ENCODE results near the gene METTL25. TPM values are rescaled to one million over a fixed set of nuclear protein-coding genes. Genes with fewer than 3 reads are reported as not detected.

The METTL25 gene
- total and polyA plus RNA-seq, 2 of the 8 experiments (the other 6 are each of a cell fraction or from before 2014, with no cell fraction given), result 2.4 to 8.3 TPM

- Histone ChIP-seq H3K14ac (ENCODE audit: insufficient read length) (no peak overlapping the region), H4K8ac (ENCODE audit: extremely low read depth, insufficient read depth, low read length) (no peak overlapping the region), H3K27me3 (replicated peaks in 1 of 4; ENCODE audit: control insufficient read depth in 3 of 4, extremely low read depth in 1 of 4, insufficient read depth in 3 of 4, low read length in 3 of 4) (no peaks in the 10 kb centered on the region), H3K9me3 (ENCODE audit: insufficient read depth in 2 of 2, low read depth in 1 of 2, low read length in 1 of 2) (no peaks in the 10 kb centered on the region), H2BK12ac (ENCODE audit: low read depth, low read length) (no peak overlapping the region), H3K4me1 (replicated peaks in 1 of 4; ENCODE audit: control insufficient read depth in 3 of 4, insufficient read depth in 4 of 4, low read length in 3 of 4) (no peaks in the 10 kb centered on the region), H3K4me3 (ENCODE audit: extremely low read depth in 1 of 4, insufficient read depth in 2 of 4, low read depth in 3 of 4, low read length in 4 of 4) (no peak overlapping the region), H3K4me2 (ENCODE audit: insufficient read depth in 1 of 2, low read depth in 2 of 2, low read length in 2 of 2) (no peak overlapping the region), H3K4ac (replicated peaks; ENCODE audit: insufficient read length, low read depth, low read length) (no peak overlapping the region), H2AFZ (ENCODE audit: low read length) (no peak overlapping the region), H2BK120ac (replicated peaks; ENCODE audit: low read depth, low read length) (no peak overlapping the region), H3K56ac (replicated peaks; ENCODE audit: insufficient read length, low read depth, low read length) (no peak overlapping the region), H3K79me2 (ENCODE audit: control insufficient read depth in 1 of 2, insufficient read depth in 2 of 2, low read length in 2 of 2) (no peaks in the 10 kb centered on the region), H3K27ac (ENCODE audit: low read depth, low read length) (no peak overlapping the region), H4K5ac (ENCODE audit: insufficient read length, low read depth, low read length) (no peak overlapping the region), H4K91ac (replicated peaks; ENCODE audit: insufficient read length, low read length) (no peak overlapping the region), H2BK15ac (ENCODE audit: low read length) (no peak overlapping the region), H3K36me3 (ENCODE audit: control insufficient read depth in 2 of 4, insufficient read depth in 4 of 4, low read length in 3 of 4) (no peaks in the 10 kb centered on the region), H3K18ac (ENCODE audit: extremely low read depth, low read length) (no peak overlapping the region), H3K23ac (ENCODE audit: insufficient read length) (no peak overlapping the region), H3K9ac (replicated peaks in 1 of 4; ENCODE audit: extremely low read depth in 1 of 4, low read depth in 3 of 4, low read length in 3 of 4) (no peak overlapping the region), H2AK5ac (ENCODE audit: low read depth, low read length) (no peak overlapping the region), H2BK5ac (ENCODE audit: low read depth, low read length) (no peak overlapping the region), H3K79me1 (ENCODE audit: low read depth, low read length) (no peaks in the 10 kb centered on the region), H2BK20ac (ENCODE audit: low read length) (no peak overlapping the region), H4K20me1 (replicated peaks in 1 of 2; ENCODE audit: control insufficient read depth in 1 of 2, insufficient read depth in 2 of 2, low read length in 2 of 2) (no peaks in the 10 kb centered on the region), H3K23me2 (ENCODE audit: low read depth, low read length) (no peaks in the 10 kb centered on the region)
- ChIA-PET CTCF (ENCODE audit: partially characterized antibody) (interaction anchor here (0.5 to 4.4 kb wide), 15 partner anchors 8 to 632 kb away, joined by 3 to 27 read pairs (median 3); no protein-coding TSS in a partner anchor), POLR2A (ENCODE audit: partially characterized antibody) (no interaction called here)
- peak; percentile 72 for FAIRE-seq
- no peak for TF ChIP-seq EP300 (IDR thresholded peaks at IDR 0.05; ENCODE audit: borderline replicate concordance in 1 of 2, low read depth in 2 of 2, low read length in 2 of 2)
- no peak for TF ChIP-seq RXRA (IDR thresholded peaks at IDR 0.05; ENCODE audit: insufficient read depth, low read depth, low read length)
- TF ChIP-seq CBX8 (IDR thresholded peaks at IDR 0.05; ENCODE audit: borderline replicate concordance, low read depth, low read length), result no peak
- no peak for TF ChIP-seq FOSL1 (IDR thresholded peaks at IDR 0.05; ENCODE audit: insufficient read depth, low read depth, low read length)
- TF ChIP-seq RAD21 (IDR thresholded peaks at IDR 0.05 in 1 of 2, conservative IDR thresholded peaks at IDR 0.05 in 1 of 2; ENCODE audit: low read depth in 2 of 2, low read length in 2 of 2), result peak; percentile 44 to 62
- TF ChIP-seq BACH1 (IDR thresholded peaks at IDR 0.05; ENCODE audit: low read length), result no peak
- no peak for TF ChIP-seq SIRT6 (IDR thresholded peaks at IDR 0.05; ENCODE audit: low read length)
- no peak for TF ChIP-seq GABPA (IDR thresholded peaks at IDR 0.05; ENCODE audit: borderline replicate concordance, insufficient read depth, low read length)
- peak; percentile 44 to 88 (median 64) for TF ChIP-seq CTCF (IDR thresholded peaks at IDR 0.05; ENCODE audit: control extremely low read depth in 1 of 3, insufficient read depth in 1 of 3, low read depth in 1 of 3, low read length in 3 of 3)
- no peak for DNase-seq (ENCODE audit: low read depth in 1 of 2, low spot score in 2 of 2)
Observed at GRCh38 chr12:82517027-82517426, 158.7 kb downstream of the METTL25 start.
